ENCODE measurements around the gene SEC22A.

The SEC22A gene

GRCh38 chr3:123284399-123285010, 82.8 kb downstream of the SEC22A start:
- in situ Hi-C loops (cut with MboI; ENCODE audit: low pct_unique_long_range_greater_than_20kb, low sequenced_read_pairs), result no loop called here
- DNase-seq, result no peak

- in situ Hi-C loops (cut with MboI; ENCODE audit: low pct_unique_long_range_greater_than_20kb, low sequenced_read_pairs), result no loop called here
Observed at GRCh38 chr3:123285066-123285465, 83.3 kb downstream of the SEC22A start.

GRCh38 chr3:123285479-123285878, 83.7 kb downstream of the SEC22A start:
- in situ Hi-C loops (cut with MboI; ENCODE audit: low pct_unique_long_range_greater_than_20kb, low sequenced_read_pairs), result no loop called here
- DNase-seq, result no peak

More at GRCh38 chr3:123285066-123285465, 83.3 kb downstream of the SEC22A start:
- DNase-seq, result no peak

GRCh38 chr3:123285931-123286307, 84.2 kb downstream of the SEC22A start:
- no peak for DNase-seq
- in situ Hi-C loops (cut with MboI; ENCODE audit: low pct_unique_long_range_greater_than_20kb, low sequenced_read_pairs), result no loop called here

GRCh38 chr3:123286308-123287023, 84.7 kb downstream of the SEC22A start:
- in situ Hi-C loops (cut with MboI; ENCODE audit: low pct_unique_long_range_greater_than_20kb, low sequenced_read_pairs), result no loop called here
- peak; percentile 65 for DNase-seq

- no peak for DNase-seq
- in situ Hi-C loops (cut with MboI; ENCODE audit: low pct_unique_long_range_greater_than_20kb, low sequenced_read_pairs), result no loop called here
Observed at GRCh38 chr3:123287051-123287961, 85.6 kb downstream of the SEC22A start.

- DNase-seq, result no peak
- in situ Hi-C loops (cut with MboI; ENCODE audit: low pct_unique_long_range_greater_than_20kb, low sequenced_read_pairs), result no loop called here
Observed at GRCh38 chr3:123287962-123288302, 86.2 kb downstream of the SEC22A start.

- DNase-seq, result no peak
- in situ Hi-C loops (cut with MboI; ENCODE audit: low pct_unique_long_range_greater_than_20kb, low sequenced_read_pairs), result no loop called here
Observed at GRCh38 chr3:123289391-123290106, 87.8 kb downstream of the SEC22A start.

- no peak for DNase-seq
- in situ Hi-C loops (cut with MboI; ENCODE audit: low pct_unique_long_range_greater_than_20kb, low sequenced_read_pairs), result no loop called here
Observed at GRCh38 chr3:123290107-123290930, 88.6 kb downstream of the SEC22A start.

GRCh38 chr3:123290962-123291361, 89.2 kb downstream of the SEC22A start:
- no peak for DNase-seq
- in situ Hi-C loops (cut with MboI; ENCODE audit: low pct_unique_long_range_greater_than_20kb, low sequenced_read_pairs), result no loop called here

- no peak for DNase-seq
- in situ Hi-C loops (cut with MboI; ENCODE audit: low pct_unique_long_range_greater_than_20kb, low sequenced_read_pairs), result no loop called here
Observed at GRCh38 chr3:123291404-123291803, 89.7 kb downstream of the SEC22A start.

GRCh38 chr3:123292321-123293310, 90.9 kb downstream of the SEC22A start:
- no peak for DNase-seq
- in situ Hi-C loops (cut with MboI; ENCODE audit: low pct_unique_long_range_greater_than_20kb, low sequenced_read_pairs), result no loop called here

- no peak for DNase-seq
- in situ Hi-C loops (cut with MboI; ENCODE audit: low pct_unique_long_range_greater_than_20kb, low sequenced_read_pairs), result no loop called here
Observed at GRCh38 chr3:123294296-123294938, 92.7 kb downstream of the SEC22A start.

- DNase-seq, result no peak
- in situ Hi-C loops (cut with MboI; ENCODE audit: low pct_unique_long_range_greater_than_20kb, low sequenced_read_pairs), result no loop called here
Observed at GRCh38 chr3:123295171-123295900, 93.6 kb downstream of the SEC22A start.

GRCh38 chr3:123295901-123296250, 94.1 kb downstream of the SEC22A start:
- no peak for DNase-seq
- in situ Hi-C loops (cut with MboI; ENCODE audit: low pct_unique_long_range_greater_than_20kb, low sequenced_read_pairs), result no loop called here

- DNase-seq, result no peak
- in situ Hi-C loops (cut with MboI; ENCODE audit: low pct_unique_long_range_greater_than_20kb, low sequenced_read_pairs), result no loop called here
Observed at GRCh38 chr3:123296261-123296660, 94.5 kb downstream of the SEC22A start.

All from KBM-7 (cell line).